Common myeloid progenitor, CD34-positive (primary cell): ENCODE results near the gene CNOT1. TPM values are rescaled to one million over a fixed set of nuclear protein-coding genes. Genes with fewer than 3 reads are reported as not detected.

Experiments used
- CTCF ChIA-PET: fragments of 350-600 bp; sonication (Branson Sonifier 250); formaldehyde crosslinking; loops from one replicate; lab custom pipeline; 2021; ENCODE audit warnings: antibody characterized with exemption; lab: Charles Lee
- POLR2A ChIA-PET: fragments of 350-600 bp; sonication (Branson Sonifier 250); formaldehyde crosslinking; loops from one replicate; lab custom pipeline; 2021; ENCODE audit warnings: antibody characterized with exemption; lab: Charles Lee
- DNase-seq, 3 donors: peaks; one replicate each; pipeline versions ENCODE4 v3.0.0 to v3.0.0-alpha.2; 2013
- H3K27ac ChIP-seq, 2 experiments: 1 replicate in 1 of 2; 2 replicates in 1 of 2; pipeline ENCODE4 v1.7.0; 2013; ENCODE audit warnings: inconsistent platforms in 2 of 2, low read length in 2 of 2, mild to moderate bottlenecking in 2 of 2, low read depth in 1 of 2, moderate library complexity in 1 of 2; ENCODE audit not compliant: severe bottlenecking in 2 of 2, insufficient read depth in 1 of 2, poor library complexity in 1 of 2
- H3K27me3 ChIP-seq, 5 experiments: replicated peaks in 2 of 5; 1 replicate in 3 of 5; 2 replicates in 2 of 5; pipeline versions ENCODE4 v1.6.1 to v1.7.0; 2013; ENCODE audit warnings: low read length in 4 of 5, mild to moderate bottlenecking in 2 of 5, moderate library complexity in 2 of 5, inconsistent platforms in 1 of 5; ENCODE audit not compliant: insufficient read depth in 5 of 5, control insufficient read depth in 4 of 5
- H3K36me3 ChIP-seq, 4 experiments: 1 replicate in 2 of 4; 2 replicates in 2 of 4; pipeline versions ENCODE4 v1.6.1 to v1.7.0; 2013; ENCODE audit warnings: low read length in 3 of 4, control low read depth in 1 of 4, mild to moderate bottlenecking in 1 of 4; ENCODE audit not compliant: control insufficient read depth in 4 of 4, insufficient read depth in 4 of 4
- H3K4me1 ChIP-seq, 4 experiments: 1 replicate in 3 of 4; 2 replicates in 1 of 4; pipeline versions ENCODE4 v1.6.1 to v1.7.1; 2013; ENCODE audit warnings: low read length in 3 of 4, mild to moderate bottlenecking in 3 of 4, control low read depth in 1 of 4, inconsistent platforms in 1 of 4, moderate library complexity in 1 of 4; ENCODE audit not compliant: control insufficient read depth in 4 of 4, insufficient read depth in 4 of 4; ENCODE audit errors: control extremely low read depth in 1 of 4
- H3K4me3 ChIP-seq, 7 experiments: 1 replicate in 4 of 7; 2 replicates in 3 of 7; pipeline versions ENCODE4 v1.5.1 to v1.7.0; 2013; ENCODE audit warnings: mild to moderate bottlenecking in 7 of 7, low read length in 6 of 7, moderate library complexity in 6 of 7, inconsistent platforms in 2 of 7, low read depth in 2 of 7, control low read depth in 1 of 7; ENCODE audit not compliant: insufficient read depth in 4 of 7, control insufficient read depth in 1 of 7; ENCODE audit errors: extremely low read depth in 1 of 7
- H3K9me3 ChIP-seq, 5 experiments: 1 replicate in 4 of 5; 2 replicates in 1 of 5; pipeline versions ENCODE4 v1.6.1 to v1.7.1; 2013; ENCODE audit warnings: low read length in 4 of 5, mild to moderate bottlenecking in 2 of 5, inconsistent platforms in 1 of 5, low read depth in 1 of 5, moderate library complexity in 1 of 5; ENCODE audit not compliant: control insufficient read depth in 4 of 5, insufficient read depth in 2 of 5; ENCODE audit errors: control extremely low read depth in 1 of 5
- WGBS: methylation state at CpG from one replicate; pipeline ENCODE4 v1.1.5; 2013; ENCODE audit not compliant: insufficient coverage; 5-methylcytosine and 5-hydroxymethylcytosine counted together
- polyA plus RNA-seq: library from polyadenylated mRNA; unstranded; fragments of 120-200 nt; gene quantifications from one replicate; pipeline ENCODE4 v1.2.1, GENCODE V29; 2013

Gene CNOT1
- polyA plus RNA-seq = 138 TPM

GRCh38 chr16:58629733-58630640 lies at the start of gene CNOT1:
Gene CNOT1 (minus strand): TSS chr16:58629826. CDS start chr16:58599337, 30,489 bp downstream.
- Histone ChIP-seq H3K27ac (peak within 1 kb of the TSS; percentile 99 to 100), H3K4me3 (peak within 1 kb of the TSS; percentile 75 to 99 (median 98)), H3K4me1 (peaks cover 9 to 31% (median 15%) of the 10 kb centered on the region in 4 experiments), H3K36me3 (peaks cover 0 to 5% (median 1%) of the 10 kb centered on the region in 4 experiments), H3K9me3 (no peaks in the 10 kb centered on the region), H3K27me3 (no peaks in the 10 kb centered on the region)
- CTCF ChIA-PET = interaction anchor here (1.6 kb wide), 1 partner anchor 51 kb away, joined by 3 read pairs; no protein-coding TSS in a partner anchor
- 0% methylated on average over 52 of the region's 61 CpGs for WGBS
- peak; percentile 99 to 100 (median 99) for DNase-seq
- POLR2A ChIA-PET = interaction anchor here (0.8 kb wide), 1 partner anchor 15 kb away, joined by 5 read pairs; no protein-coding TSS in a partner anchor

- Histone ChIP-seq H3K9me3 (no peaks in the 10 kb centered on the region), H3K27ac (no peak overlapping the region), H3K4me3 (no peak overlapping the region), H3K36me3 (peaks cover 0 to 50% (median 26%) of the 10 kb centered on the region in 4 experiments), H3K4me1 (peaks cover 0 to 4% (median 2%) of the 10 kb centered on the region in 4 experiments), H3K27me3 (no peaks in the 10 kb centered on the region)
- peak; percentile 16 to 50 (median 43) for DNase-seq
- WGBS = 97% methylated on average over 2 of the region's 3 CpGs
- ChIA-PET POLR2A (no interaction called here), CTCF (interaction anchor here (1.6 to 2.3 kb wide), 2 partner anchors 78 to 97 kb away, joined by 3 to 14 read pairs; no protein-coding TSS in a partner anchor)
Measured at GRCh38 chr16:58678716-58679115, 49.1 kb upstream of the CNOT1 start.

- no peaks in the 10 kb centered on the region for H3K27me3 ChIP-seq
- no peak for DNase-seq
- H3K36me3 ChIP-seq = peaks cover 0 to 50% (median 26%) of the 10 kb centered on the region in 4 experiments
- H3K4me1 ChIP-seq = no peaks in the 10 kb centered on the region
- 100% methylated on average over 4 of the region's 4 CpGs for WGBS
- H3K4me3 ChIP-seq = no peak overlapping the region
- no peak overlapping the region for H3K27ac ChIP-seq
- ChIA-PET CTCF (interaction anchor here (1.6 to 2.3 kb wide), 2 partner anchors 78 to 97 kb away, joined by 3 to 14 read pairs; no protein-coding TSS in a partner anchor), POLR2A (no interaction called here)
- no peaks in the 10 kb centered on the region for H3K9me3 ChIP-seq
Measured at GRCh38 chr16:58678269-58678668, 48.6 kb upstream of the CNOT1 start.

- H3K4me3 ChIP-seq = no peak overlapping the region
- peaks cover 3 to 45% (median 18%) of the 10 kb centered on the region in 4 experiments for H3K36me3 ChIP-seq
- no peak for DNase-seq
- CTCF ChIA-PET = interaction anchor here (1.0 to 1.3 kb wide), 2 partner anchors 10 to 14 kb away, joined by 3 to 4 read pairs; partner anchors contain the start of gene SLC38A7
- no peak overlapping the region for H3K27ac ChIP-seq
- POLR2A ChIA-PET = no interaction called here
- H3K4me1 ChIP-seq = no peaks in the 10 kb centered on the region
- no peaks in the 10 kb centered on the region for H3K9me3 ChIP-seq
- over 99% methylated on average over 18 of the region's 18 CpGs for WGBS
- H3K27me3 ChIP-seq = no peaks in the 10 kb centered on the region
Measured at GRCh38 chr16:58670946-58671583, 41.4 kb upstream of the CNOT1 start.

- peaks cover 3 to 37% (median 13%) of the 10 kb centered on the region in 4 experiments for H3K36me3 ChIP-seq
Measured at GRCh38 chr16:58670177-58670576, 40.6 kb upstream of the CNOT1 start.

GRCh38 chr16:58665200-58665599 lies 35.6 kb upstream of the CNOT1 start:
- H3K27me3 ChIP-seq = no peaks in the 10 kb centered on the region
- no peak overlapping the region for H3K27ac ChIP-seq
- 88% methylated on average over 4 of the region's 8 CpGs for WGBS
- H3K4me1 ChIP-seq = no peaks in the 10 kb centered on the region
- H3K4me3 ChIP-seq = no peak overlapping the region
- no peak for DNase-seq
- peaks cover 0 to 17% (median 11%) of the 10 kb centered on the region in 4 experiments for H3K36me3 ChIP-seq
- ChIA-PET CTCF (interaction anchor here (1.1 to 2.0 kb wide), 4 partner anchors 60 to 155 kb away, joined by 3 to 6 read pairs (median 3); no protein-coding TSS in a partner anchor), POLR2A (no interaction called here)
- no peaks in the 10 kb centered on the region for H3K9me3 ChIP-seq

More at GRCh38 chr16:58670177-58670576, 40.6 kb upstream of the CNOT1 start:
- POLR2A ChIA-PET = no interaction called here
- DNase-seq = no peak
- Histone ChIP-seq H3K4me1 (no peaks in the 10 kb centered on the region), H3K27ac (no peak overlapping the region), H3K4me3 (no peak overlapping the region), H3K9me3 (no peaks in the 10 kb centered on the region), H3K27me3 (no peaks in the 10 kb centered on the region)
- CTCF ChIA-PET = interaction anchor here (1.3 kb wide), 1 partner anchor 9 kb away, joined by 4 read pairs; no protein-coding TSS in a partner anchor
